ENCODE measurements around the gene MTFMT.

MTFMT gene

GRCh38 chr15:65072027-65072426 is 42.6 kb upstream of the MTFMT start:
- in situ Hi-C loops (cut with MboI; ENCODE audit: low pct_unique_long_range_greater_than_20kb, low sequenced_read_pairs, unreplicated experiment) = loop anchor here (25.0 kb wide), 1 partner anchor 215 kb away; the partner anchor contains the start of genes PARP16 and RNU5A-1
- DNase-seq (ENCODE audit: low spot score) = no peak
- TF ChIP-seq, protein P1, sequence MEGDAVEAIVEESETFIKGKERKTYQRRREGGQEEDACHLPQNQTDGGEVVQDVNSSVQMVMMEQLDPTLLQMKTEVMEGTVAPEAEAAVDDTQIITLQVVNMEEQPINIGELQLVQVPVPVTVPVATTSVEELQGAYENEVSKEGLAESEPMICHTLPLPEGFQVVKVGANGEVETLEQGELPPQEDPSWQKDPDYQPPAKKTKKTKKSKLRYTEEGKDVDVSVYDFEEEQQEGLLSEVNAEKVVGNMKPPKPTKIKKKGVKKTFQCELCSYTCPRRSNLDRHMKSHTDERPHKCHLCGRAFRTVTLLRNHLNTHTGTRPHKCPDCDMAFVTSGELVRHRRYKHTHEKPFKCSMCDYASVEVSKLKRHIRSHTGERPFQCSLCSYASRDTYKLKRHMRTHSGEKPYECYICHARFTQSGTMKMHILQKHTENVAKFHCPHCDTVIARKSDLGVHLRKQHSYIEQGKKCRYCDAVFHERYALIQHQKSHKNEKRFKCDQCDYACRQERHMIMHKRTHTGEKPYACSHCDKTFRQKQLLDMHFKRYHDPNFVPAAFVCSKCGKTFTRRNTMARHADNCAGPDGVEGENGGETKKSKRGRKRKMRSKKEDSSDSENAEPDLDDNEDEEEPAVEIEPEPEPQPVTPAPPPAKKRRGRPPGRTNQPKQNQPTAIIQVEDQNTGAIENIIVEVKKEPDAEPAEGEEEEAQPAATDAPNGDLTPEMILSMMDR (IDR thresholded peaks at IDR 0.05; ENCODE audit: extremely low read depth, insufficient read depth, missing control alignments) = no peak

DNA sequence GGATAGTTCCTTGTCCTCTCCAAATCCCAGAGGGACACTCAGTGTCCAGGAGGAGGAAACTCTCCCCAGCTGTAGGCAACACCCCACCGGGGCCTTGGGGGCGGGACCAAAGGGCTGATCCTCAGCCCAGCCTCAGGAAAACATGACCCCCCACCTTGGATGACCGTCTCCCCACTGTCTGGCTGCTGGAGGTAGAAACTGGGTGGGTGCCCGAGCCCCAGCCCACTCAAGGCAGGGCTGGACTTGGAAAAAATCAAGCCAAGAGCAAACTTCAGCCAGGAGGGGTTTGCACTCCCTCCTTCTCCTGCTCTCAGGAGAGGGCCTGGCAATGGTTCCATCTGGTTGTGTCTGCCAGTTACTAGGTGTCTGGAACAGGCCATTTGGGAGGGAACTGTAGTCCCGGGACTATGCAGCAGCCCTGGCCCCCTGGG is 42.0 kb upstream of the MTFMT start:
- TF ChIP-seq, protein P1 (IDR thresholded peaks at IDR 0.05; ENCODE audit: extremely low read depth, insufficient read depth, missing control alignments) = no peak
- no peak for DNase-seq (ENCODE audit: low spot score)
- in situ Hi-C loops (cut with MboI; ENCODE audit: low pct_unique_long_range_greater_than_20kb, low sequenced_read_pairs, unreplicated experiment) = loop anchor here (25.0 kb wide), 1 partner anchor 216 kb away; the partner anchor contains the start of genes PARP16 and RNU5A-1

GRCh38 chr15:65069779-65070546 is 40.5 kb upstream of the MTFMT start:
- TF ChIP-seq, protein P1 (IDR thresholded peaks at IDR 0.05; ENCODE audit: extremely low read depth, insufficient read depth, missing control alignments) = no peak
- DNase-seq (ENCODE audit: low spot score) = no peak
- in situ Hi-C loops (cut with MboI; ENCODE audit: low pct_unique_long_range_greater_than_20kb, low sequenced_read_pairs, unreplicated experiment) = loop anchor here (25.0 kb wide), 1 partner anchor 217 kb away; the partner anchor contains the start of genes PARP16 and RNU5A-1

DNA sequence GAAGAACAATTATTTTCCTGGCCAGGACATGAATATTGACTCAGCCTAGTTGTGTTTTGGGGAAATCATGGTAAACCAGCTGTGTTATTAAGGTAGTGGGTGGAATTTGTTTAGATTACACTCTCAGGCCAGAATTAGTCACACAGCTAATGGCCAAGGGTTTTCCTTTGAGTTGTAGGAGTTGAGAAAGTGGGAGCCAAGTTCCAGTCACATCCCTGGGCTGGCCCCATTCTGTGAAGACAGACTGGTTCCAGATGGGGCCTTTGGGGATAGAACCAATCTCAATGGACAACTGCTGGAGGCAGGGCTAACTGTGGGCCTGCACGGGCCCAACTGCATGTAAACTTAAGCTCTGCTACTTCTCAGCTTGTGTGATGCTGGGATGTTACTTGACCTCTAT is 39.7 kb upstream of the MTFMT start:
- DNase-seq (ENCODE audit: low spot score) = no peak
- in situ Hi-C loops (cut with MboI; ENCODE audit: low pct_unique_long_range_greater_than_20kb, low sequenced_read_pairs, unreplicated experiment) = loop anchor here (25.0 kb wide), 1 partner anchor 218 kb away; the partner anchor contains the start of genes PARP16 and RNU5A-1
- TF ChIP-seq, protein P1 (IDR thresholded peaks at IDR 0.05; ENCODE audit: extremely low read depth, insufficient read depth, missing control alignments) = no peak

DNA sequence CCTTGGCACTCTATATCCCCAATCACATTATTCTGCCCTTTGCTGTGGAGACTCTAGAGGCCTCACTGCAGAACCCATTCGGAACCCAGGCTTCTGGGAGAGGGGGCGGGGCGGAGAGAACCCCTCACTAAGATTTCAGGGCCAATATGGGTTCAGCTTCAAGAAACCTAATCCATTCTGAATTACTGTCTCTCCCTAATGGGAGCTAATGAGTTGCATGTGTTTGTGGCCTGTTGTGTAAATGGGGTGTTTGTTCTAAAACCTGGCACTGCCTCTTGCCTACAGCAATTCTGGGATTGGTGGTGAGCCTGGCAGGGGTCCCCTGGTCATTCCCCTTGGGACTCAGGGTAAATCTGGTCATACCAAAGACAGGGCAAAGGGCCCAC is 39.0 kb upstream of the MTFMT start:
- TF ChIP-seq, protein P1 (IDR thresholded peaks at IDR 0.05; ENCODE audit: extremely low read depth, insufficient read depth, missing control alignments) = no peak

GRCh38 chr15:65067645-65068402 is 38.4 kb upstream of the MTFMT start, which contains the start of gene RASL12:
RASL12 (minus strand) TSS chr15:65067991; CDS start chr15:65067835, 156 bp downstream.
- in situ Hi-C loops (cut with MboI; ENCODE audit: low pct_unique_long_range_greater_than_20kb, low sequenced_read_pairs, unreplicated experiment) = loop anchor here (25.0 kb wide), 1 partner anchor 219 kb away; the partner anchor contains the start of genes PARP16 and RNU5A-1
- no peak for DNase-seq (ENCODE audit: low spot score)
- TF ChIP-seq, protein P1 (IDR thresholded peaks at IDR 0.05; ENCODE audit: extremely low read depth, insufficient read depth, missing control alignments) = no peak

More for the DNA sequence above, 39.0 kb upstream of the MTFMT start:
- DNase-seq (ENCODE audit: low spot score) = no peak
- in situ Hi-C loops (cut with MboI; ENCODE audit: low pct_unique_long_range_greater_than_20kb, low sequenced_read_pairs, unreplicated experiment) = loop anchor here (25.0 kb wide), 1 partner anchor 219 kb away; the partner anchor contains the start of genes PARP16 and RNU5A-1

Measured in GM13977 (cell line).